H54 (cell line): ENCODE results near the gene FAM20B.
"Not testable (repeated sequence)": the region's sequence is repeated elsewhere in the genome, so short reads cannot be mapped to it uniquely, and the experiment has no call there.

Experiments
- DNase-seq: peaks from one replicate; pipeline ENCODE4 v3.0.0; 2011; ENCODE audit warnings: low spot score, mixed read lengths; ENCODE audit not compliant: insufficient read length
- FAIRE-seq: peaks from 3 replicates; lab custom pipeline; 2011; peaks lifted over from hg19 to GRCh38; lab: Jason Lieb, UNC
- POLR2A ChIP-seq: IDR thresholded peaks from 2 replicates; pipeline ENCODE4 v1.6.1; 2011; ENCODE audit warnings: low read depth, mild to moderate bottlenecking, low read length

The FAM20B gene

DNA sequence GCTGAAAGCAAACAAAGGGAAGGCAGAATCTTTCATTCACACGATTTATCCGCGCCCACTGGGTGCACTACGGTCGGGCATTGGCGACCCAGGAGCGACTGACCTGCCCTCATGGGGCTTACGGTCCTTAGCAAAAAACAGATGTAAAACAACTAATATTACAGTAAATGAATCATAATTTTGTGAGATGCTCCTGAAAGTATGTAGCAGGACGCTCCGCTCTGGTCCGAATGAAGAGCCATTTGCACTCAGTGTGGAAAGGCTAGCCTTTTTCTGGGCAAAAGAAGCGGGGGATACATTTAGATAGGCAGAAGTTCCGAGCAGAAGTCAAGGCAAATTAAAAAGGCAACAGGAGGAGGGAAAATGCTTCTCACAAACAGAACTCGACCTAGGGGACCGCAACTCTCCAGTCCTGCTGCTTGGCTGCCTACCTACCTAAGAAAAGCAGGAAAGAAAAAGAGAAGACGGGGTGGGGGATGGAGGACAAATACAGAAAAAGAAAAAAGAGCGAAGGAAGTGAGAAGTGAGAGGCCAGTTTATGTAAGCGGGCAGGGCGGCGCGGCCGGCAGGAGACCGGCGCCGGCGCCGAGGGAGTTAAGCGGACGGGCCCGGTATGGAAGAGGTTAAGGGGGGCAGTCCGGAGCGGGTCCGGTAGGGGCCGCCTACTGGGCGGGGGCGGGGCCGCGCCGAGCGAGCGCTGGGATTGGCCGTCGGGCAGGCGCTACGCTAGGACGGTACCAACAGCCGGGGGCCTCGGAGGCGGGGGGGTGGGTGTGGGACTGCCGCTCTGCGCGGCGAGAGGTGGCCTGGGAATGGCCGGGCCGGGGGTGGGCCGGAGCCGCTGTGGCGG, at the start of gene FAM20B:
Gene FAM20B, plus strand, starts transcription at position 770 of the 850 bp plus-strand sequence. CDS start 17,954 bp downstream, outside the sequence.
- DNase-seq (peak; percentile 94), FAIRE-seq (no peak)
- TF ChIP-seq POLR2A = 0 out of 2 replicates have a peak, but pooled peaks have one; percentile 27

- no peak for FAIRE-seq
- no peak for TF ChIP-seq POLR2A
- DNase-seq = no peak
Observed at GRCh38 chr1:178976541-178976940, 49.2 kb upstream of the FAM20B start.

GRCh38 chr1:178986204-178986603, 39.5 kb upstream of the FAM20B start:
- TF ChIP-seq POLR2A = no peak
- FAIRE-seq (no peak), DNase-seq (no peak)

DNA sequence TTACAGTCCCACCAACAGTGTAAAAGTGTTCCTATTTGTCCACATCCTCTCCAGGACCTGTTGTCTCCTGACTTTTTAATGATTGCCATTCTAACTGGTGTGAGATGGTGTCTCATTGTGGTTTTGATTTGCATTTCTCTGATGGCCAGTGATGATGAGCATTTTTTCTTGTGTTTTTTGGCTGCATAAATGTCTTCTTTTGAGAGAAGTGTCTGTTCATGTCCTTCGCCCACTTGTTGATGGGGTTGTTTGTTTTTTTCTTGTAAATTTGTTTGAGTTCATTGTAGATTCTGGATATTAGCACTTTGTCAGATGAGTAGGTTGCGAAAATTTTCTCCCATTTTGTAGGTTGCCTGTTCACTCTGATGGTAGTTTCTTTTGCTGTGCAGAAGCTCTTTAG, 37.5 kb upstream of the FAM20B start:
- not testable (repeated sequence) for DNase-seq, FAIRE-seq

DNA sequence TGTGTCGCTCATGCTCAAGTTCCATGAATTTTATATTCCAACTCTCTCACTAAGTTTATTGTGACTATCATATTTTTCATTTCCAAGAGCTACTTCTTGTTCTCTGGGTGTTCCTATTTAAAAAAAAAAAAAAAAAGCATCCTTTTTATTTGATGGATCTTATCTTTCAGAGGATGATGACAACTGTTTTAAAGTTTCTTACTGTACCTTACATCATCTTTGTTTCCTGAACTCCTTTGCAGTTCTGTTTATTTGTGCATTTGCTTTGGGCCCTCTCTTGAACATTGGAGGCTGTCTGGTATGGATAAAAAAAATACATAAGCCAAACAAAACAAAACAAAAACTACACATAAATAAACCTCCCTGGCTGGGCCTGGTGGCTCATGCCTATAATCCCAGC, 32.1 kb upstream of the FAM20B start:
- no peak for FAIRE-seq

GRCh38 chr1:178997428-178997827, 28.3 kb upstream of the FAM20B start:
- DNase-seq (no peak), FAIRE-seq (no peak)
- no peak for TF ChIP-seq POLR2A

More for the DNA sequence above, 32.1 kb upstream of the FAM20B start:
- TF ChIP-seq POLR2A = no peak
- no peak for DNase-seq

- TF ChIP-seq POLR2A = no peak
- no peak for DNase-seq
- no peak for FAIRE-seq
Observed at GRCh38 chr1:178998295-178998694, 27.4 kb upstream of the FAM20B start.

- no peak for TF ChIP-seq POLR2A
- FAIRE-seq (no peak), DNase-seq (no peak)
Observed at GRCh38 chr1:178999061-178999460, 26.6 kb upstream of the FAM20B start.

DNA sequence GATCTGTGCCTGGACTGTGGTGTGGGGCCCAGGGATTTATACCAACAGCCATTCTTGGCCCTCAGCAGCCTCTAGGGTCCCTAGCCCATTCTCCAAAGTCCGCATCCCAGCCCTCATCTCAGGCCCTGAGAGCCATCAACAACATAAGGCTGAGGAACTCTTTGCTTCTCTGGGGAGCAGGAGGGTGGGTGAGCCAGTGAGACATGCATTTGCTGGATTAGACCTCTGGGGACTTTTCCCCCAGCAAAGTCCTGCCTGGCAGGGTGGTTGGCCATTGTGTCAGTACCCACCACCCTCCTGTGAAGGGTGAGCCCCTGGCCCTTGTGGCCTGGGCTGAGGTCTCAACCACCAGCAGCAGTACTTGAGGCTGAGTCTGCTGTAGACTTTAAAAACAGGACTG, 24.2 kb upstream of the FAM20B start:
- DNase-seq (no peak), FAIRE-seq (no peak)
- TF ChIP-seq POLR2A = no peak

- FAIRE-seq = not testable (repeated sequence)
Observed at GRCh38 chr1:179002064-179002463, 23.6 kb upstream of the FAM20B start.

GRCh38 chr1:179002552-179003345, 22.9 kb upstream of the FAM20B start:
- no peak for FAIRE-seq
- TF ChIP-seq POLR2A = no peak
- DNase-seq = peak; percentile 29

More at GRCh38 chr1:179002064-179002463, 23.6 kb upstream of the FAM20B start:
- DNase-seq = not testable (repeated sequence)

GRCh38 chr1:179003512-179004066, 22.1 kb upstream of the FAM20B start:
- TF ChIP-seq POLR2A = no peak
- FAIRE-seq = no peak
- no peak for DNase-seq

DNA sequence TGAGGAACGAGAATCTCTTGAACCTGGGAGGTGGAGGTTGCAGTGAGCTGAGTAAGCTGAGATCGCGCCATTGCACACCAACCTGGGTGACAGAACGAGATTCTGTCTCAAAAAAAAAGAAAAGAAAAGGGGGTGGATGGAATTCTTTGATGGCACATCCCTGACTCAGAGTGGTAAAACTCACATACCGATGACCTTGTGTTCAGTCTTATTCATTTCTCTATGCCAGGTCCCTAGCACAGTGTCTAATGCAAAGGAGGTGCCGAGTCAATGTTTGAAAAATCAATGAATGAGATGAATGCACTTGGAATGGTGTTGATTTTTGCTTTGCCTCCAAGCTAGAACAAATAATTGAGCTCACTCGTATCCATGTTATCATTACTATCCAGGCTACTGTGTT, 18.5 kb upstream of the FAM20B start:
- no peak for DNase-seq
- no peak for FAIRE-seq
- no peak for TF ChIP-seq POLR2A

GRCh38 chr1:179010671-179011070, 15.0 kb upstream of the FAM20B start:
- DNase-seq (no peak), FAIRE-seq (no peak)
- no peak for TF ChIP-seq POLR2A
